GF-D8 (cell line): Measurements from ENCODE around the gene SCRN2.

Source experiments
- DNase-seq: peaks from one replicate; lab custom pipeline; 2025; lab: John Stamatoyannopoulos, UW

The SCRN2 gene

GRCh38 chr17:47872019-47872650, 31.1 kb upstream of the SCRN2 start:
- no peak for DNase-seq

GRCh38 chr17:47871048-47871447, 30.0 kb upstream of the SCRN2 start:
- no peak for DNase-seq

- DNase-seq, result no peak
Measured at GRCh38 chr17:47870056-47870455, 29.0 kb upstream of the SCRN2 start.

GRCh38 chr17:47869114-47869513, 28.0 kb upstream of the SCRN2 start:
- DNase-seq, result no peak

GRCh38 chr17:47867813-47868533, 26.9 kb upstream of the SCRN2 start:
- no peak for DNase-seq

- DNase-seq, result no peak
Measured at GRCh38 chr17:47866941-47867340, 25.9 kb upstream of the SCRN2 start.

GRCh38 chr17:47864791-47865216, 23.7 kb upstream of the SCRN2 start:
- DNase-seq, result no peak

- no peak for DNase-seq
Measured at GRCh38 chr17:47862621-47863440, 21.8 kb upstream of the SCRN2 start.

- no peak for DNase-seq
Measured at GRCh38 chr17:47860386-47860785, 19.3 kb upstream of the SCRN2 start.

GRCh38 chr17:47857551-47858455, 16.7 kb upstream of the SCRN2 start:
- no peak for DNase-seq

- no peak for DNase-seq
Measured at GRCh38 chr17:47856830-47857229, 15.8 kb upstream of the SCRN2 start.

- no peak for DNase-seq
Measured at GRCh38 chr17:47855737-47856136, 14.7 kb upstream of the SCRN2 start.

- no peak for DNase-seq
Measured at GRCh38 chr17:47853616-47854015, 12.5 kb upstream of the SCRN2 start.

GRCh38 chr17:47852113-47852949, 11.3 kb upstream of the SCRN2 start:
- DNase-seq, result no peak

- DNase-seq, result no peak
Measured at GRCh38 chr17:47851764-47852112, 10.7 kb upstream of the SCRN2 start.

- DNase-seq, result no peak
Measured at GRCh38 chr17:47850692-47851573, 9.9 kb upstream of the SCRN2 start, which contains the start of gene SP6. Gene SP6 (minus strand): TSS chr17:47851163. CDS start chr17:47848429, 2,734 bp downstream.

GRCh38 chr17:47850373-47850691, 9.3 kb upstream of the SCRN2 start:
- DNase-seq, result no peak

- DNase-seq, result no peak
Measured at GRCh38 chr17:47848198-47848513, 7.1 kb upstream of the SCRN2 start.

GRCh38 chr17:47847341-47848197, 6.5 kb upstream of the SCRN2 start:
- no peak for DNase-seq
